ENCODE measurements around the gene LSM8. TPM values are rescaled to one million over a fixed set of nuclear protein-coding genes. Genes with fewer than 3 reads are reported as not detected.

LSM8 gene
- total RNA-seq, 3 donors from 2014 or later, result 23.3 to 26.0 (median 23.4) TPM

DNA sequence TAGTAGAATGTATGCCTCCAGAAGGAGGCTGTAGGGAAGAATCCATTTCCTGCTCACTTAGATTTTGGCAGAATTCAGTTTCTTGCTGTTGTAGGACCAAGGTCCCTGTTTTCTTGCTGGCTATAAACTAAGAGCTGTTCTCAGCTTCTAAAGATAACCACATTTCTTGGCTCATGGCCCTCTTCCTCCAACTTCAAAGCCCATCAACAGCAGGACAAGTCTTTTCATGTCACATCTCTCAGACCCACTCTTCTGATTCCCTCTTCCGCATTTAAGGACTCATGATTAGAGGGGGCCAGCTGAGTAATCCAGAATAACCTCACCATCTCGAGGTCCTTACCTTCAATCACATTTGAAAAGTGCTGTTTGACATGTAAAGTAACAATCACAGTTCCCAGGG lies 8.2 kb upstream of the LSM8 start:
- DNase-seq, result no peak
- Histone ChIP-seq H3K4me1 (ENCODE audit: low read depth) (no peaks in the 10 kb centered on the region), H3K36me3 (ENCODE audit: low read depth) (no peaks in the 10 kb centered on the region), H3K9me3 (no peaks in the 10 kb centered on the region), H3K4me3 (no peak overlapping the region)
- no peak for ATAC-seq
- TF ChIP-seq, protein P1, sequence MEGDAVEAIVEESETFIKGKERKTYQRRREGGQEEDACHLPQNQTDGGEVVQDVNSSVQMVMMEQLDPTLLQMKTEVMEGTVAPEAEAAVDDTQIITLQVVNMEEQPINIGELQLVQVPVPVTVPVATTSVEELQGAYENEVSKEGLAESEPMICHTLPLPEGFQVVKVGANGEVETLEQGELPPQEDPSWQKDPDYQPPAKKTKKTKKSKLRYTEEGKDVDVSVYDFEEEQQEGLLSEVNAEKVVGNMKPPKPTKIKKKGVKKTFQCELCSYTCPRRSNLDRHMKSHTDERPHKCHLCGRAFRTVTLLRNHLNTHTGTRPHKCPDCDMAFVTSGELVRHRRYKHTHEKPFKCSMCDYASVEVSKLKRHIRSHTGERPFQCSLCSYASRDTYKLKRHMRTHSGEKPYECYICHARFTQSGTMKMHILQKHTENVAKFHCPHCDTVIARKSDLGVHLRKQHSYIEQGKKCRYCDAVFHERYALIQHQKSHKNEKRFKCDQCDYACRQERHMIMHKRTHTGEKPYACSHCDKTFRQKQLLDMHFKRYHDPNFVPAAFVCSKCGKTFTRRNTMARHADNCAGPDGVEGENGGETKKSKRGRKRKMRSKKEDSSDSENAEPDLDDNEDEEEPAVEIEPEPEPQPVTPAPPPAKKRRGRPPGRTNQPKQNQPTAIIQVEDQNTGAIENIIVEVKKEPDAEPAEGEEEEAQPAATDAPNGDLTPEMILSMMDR (IDR thresholded peaks at IDR 0.05), result no peak
- intact Hi-C loops (cut with DNase I, micrococcal nuclease), result no loop called here

DNA sequence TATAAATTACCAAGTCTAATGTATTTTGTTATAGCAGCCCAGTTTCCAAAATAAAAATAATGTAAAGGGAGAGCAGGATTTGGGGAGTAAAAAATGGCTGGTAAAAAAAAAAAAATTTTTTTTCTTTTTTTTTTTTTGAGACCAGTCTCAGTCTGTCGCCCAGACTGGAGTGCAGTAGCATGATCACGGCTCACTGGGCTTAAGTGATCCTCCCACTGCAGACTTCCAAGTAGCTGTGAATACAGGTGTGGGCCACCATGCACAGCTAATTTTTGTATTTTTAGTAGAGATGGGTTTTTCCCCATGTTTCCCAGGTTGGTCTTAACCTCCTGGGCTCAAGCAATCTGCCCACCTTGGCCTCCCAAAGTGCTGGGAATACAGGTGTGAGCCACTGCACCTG lies 4.8 kb upstream of the LSM8 start:
- Histone ChIP-seq H3K9me3 (no peaks in the 10 kb centered on the region), H3K36me3 (ENCODE audit: low read depth) (no peaks in the 10 kb centered on the region), H3K4me3 (no peak overlapping the region), H3K4me1 (ENCODE audit: low read depth) (peaks cover 3% of the 10 kb centered on the region)
- TF ChIP-seq, protein P1 (IDR thresholded peaks at IDR 0.05), result no peak
- intact Hi-C loops (cut with DNase I, micrococcal nuclease), result no loop called here
- no peak for ATAC-seq
- no peak for DNase-seq

DNA sequence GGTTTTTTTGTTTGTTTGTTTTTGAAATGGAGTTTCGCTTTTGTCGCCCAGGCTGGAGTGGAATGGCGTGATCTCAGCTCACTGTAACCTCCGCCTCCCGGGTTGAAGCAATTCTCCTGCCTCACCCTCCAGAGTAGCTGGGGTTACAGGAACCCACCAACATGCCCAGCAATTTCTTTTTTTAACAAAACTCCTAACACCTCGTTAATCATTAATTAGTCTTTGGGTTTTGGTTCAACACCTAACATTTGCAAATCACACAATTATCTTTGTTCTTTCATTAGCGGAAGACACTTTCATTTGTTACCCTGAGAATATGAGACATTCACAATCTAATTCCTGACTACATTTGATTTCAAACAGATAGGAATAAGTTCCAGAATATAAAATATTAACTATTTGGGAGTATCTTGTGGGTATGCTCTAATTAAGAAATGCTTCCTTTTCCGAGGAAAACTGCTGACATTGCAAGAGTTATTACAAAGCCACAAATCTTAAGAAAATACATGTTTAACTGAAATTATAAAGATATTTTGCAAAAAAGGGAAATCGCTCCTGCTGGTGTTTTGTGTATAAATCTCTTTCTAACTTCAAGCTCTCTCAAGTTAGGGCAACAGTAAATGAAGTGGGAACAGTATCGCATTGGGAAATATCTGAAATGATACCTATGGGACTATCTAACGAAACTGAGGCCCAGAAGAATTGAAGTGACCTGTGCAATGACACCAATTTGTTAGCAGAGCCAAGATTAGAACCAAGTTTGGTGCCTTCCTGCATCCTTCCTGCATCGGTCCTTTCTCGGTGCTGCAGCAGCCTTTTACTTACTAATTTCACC lies 1.2 kb upstream of the LSM8 start:
- peak in 1 of 3 donors; percentile 21 for DNase-seq
- H3K4me3 ChIP-seq, result peak overlapping the region; percentile 74
- ATAC-seq, result peak; percentile 1

DNA sequence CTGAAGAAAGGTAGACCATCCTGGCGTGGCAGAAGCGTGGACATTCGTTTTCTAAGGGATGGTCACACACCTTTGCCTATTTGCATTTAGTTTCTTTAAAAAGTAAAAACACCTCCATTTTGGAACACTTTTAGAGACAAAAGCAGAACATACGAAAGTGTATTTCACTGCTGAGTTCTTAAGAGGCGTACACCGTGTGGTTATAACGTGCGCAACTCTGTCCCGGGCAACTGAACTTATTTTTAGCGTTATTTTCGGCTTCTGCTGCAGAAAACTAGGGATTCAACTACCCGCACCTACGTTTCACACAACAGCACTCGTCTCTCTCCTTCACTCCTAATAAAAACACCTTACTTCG lies 557 bp upstream of the LSM8 start:
- TF ChIP-seq, protein P1 (IDR thresholded peaks at IDR 0.05), result no peak
- DNase-seq, result peak in 1 of 3 donors; percentile 25
- intact Hi-C loops (cut with DNase I, micrococcal nuclease), result no loop called here
- no peaks in the 10 kb centered on the region for H3K9me3 ChIP-seq
- peaks cover 20% of the 10 kb centered on the region for H3K4me1 ChIP-seq (ENCODE audit: low read depth)
- peaks cover 4% of the 10 kb centered on the region for H3K36me3 ChIP-seq (ENCODE audit: low read depth)
- peak overlapping the region; percentile 74 for H3K4me3 ChIP-seq
- peak; percentile 6 for ATAC-seq

More for the DNA sequence above, 1.2 kb upstream of the LSM8 start:
- intact Hi-C loops (cut with DNase I, micrococcal nuclease), result no loop called here
- H3K9me3 ChIP-seq, result no peaks in the 10 kb centered on the region
- H3K4me1 ChIP-seq (ENCODE audit: low read depth), result peaks cover 20% of the 10 kb centered on the region
- TF ChIP-seq, protein P1 (IDR thresholded peaks at IDR 0.05), result no peak
- H3K36me3 ChIP-seq (ENCODE audit: low read depth), result peaks cover 3% of the 10 kb centered on the region

DNA sequence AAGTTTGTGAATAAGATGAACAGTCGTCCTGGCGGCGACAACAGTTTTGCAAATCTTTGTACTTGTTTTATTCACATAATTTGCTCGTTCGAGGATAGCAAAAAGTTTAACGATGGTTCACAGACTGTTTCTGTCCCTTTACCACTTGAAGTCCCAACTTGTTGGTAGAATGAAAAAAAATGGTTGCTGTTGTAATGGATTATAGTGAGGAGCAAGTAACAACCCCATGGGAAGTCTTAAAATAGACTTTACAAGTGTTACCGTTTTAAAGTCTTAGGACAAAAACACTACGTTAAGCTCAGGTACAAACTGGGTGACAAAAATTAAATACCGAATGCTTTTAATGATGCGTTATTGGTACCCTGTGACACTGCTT lies 589 bp downstream of the LSM8 start:
- ATAC-seq (no peak), DNase-seq (no peak)
- H3K36me3 ChIP-seq (ENCODE audit: low read depth), result peaks cover 4% of the 10 kb centered on the region
- peaks cover 20% of the 10 kb centered on the region for H3K4me1 ChIP-seq (ENCODE audit: low read depth)
- TF ChIP-seq, protein P1 (IDR thresholded peaks at IDR 0.05), result no peak
- no peaks in the 10 kb centered on the region for H3K9me3 ChIP-seq
- intact Hi-C loops (cut with DNase I, micrococcal nuclease), result no loop called here
- peak overlapping the region; percentile 74 for H3K4me3 ChIP-seq
